ENCODE data around the gene OLA1.

Gene OLA1

DNA sequence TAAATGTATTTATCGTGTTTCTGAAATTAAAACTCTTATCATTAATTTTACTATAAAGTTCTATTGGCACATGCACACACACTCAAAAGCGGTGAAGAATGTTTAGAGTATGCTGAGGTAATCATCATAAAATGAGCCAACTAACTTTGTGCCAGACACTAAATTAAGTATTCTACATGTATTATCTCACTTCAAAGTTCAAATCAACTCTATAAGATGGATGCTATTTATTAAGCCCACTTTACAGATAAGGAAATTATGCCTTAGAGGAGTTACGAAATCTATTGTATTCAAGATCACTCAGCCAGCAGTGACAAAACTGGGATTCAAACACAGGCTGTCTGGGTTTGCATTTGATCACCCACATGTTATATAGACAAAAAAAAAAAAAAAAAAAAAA, 24.9 kb downstream of the OLA1 start:
- DNase-seq: no peak

- DNase-seq: no peak
Observed at GRCh38 chr2:174222154-174222553, 26.2 kb downstream of the OLA1 start.

- DNase-seq: no peak
Observed at GRCh38 chr2:174219321-174219720, 29.0 kb downstream of the OLA1 start.

- no peak for DNase-seq
Observed at GRCh38 chr2:174218773-174219172, 29.6 kb downstream of the OLA1 start.

- DNase-seq: no peak
Observed at GRCh38 chr2:174217869-174218268, 30.5 kb downstream of the OLA1 start.

- no peak for DNase-seq
Observed at GRCh38 chr2:174211954-174212353, 36.4 kb downstream of the OLA1 start.

GRCh38 chr2:174210862-174211261, 37.5 kb downstream of the OLA1 start:
- DNase-seq: no peak

GRCh38 chr2:174209325-174209724, 39.0 kb downstream of the OLA1 start:
- no peak for DNase-seq

GRCh38 chr2:174208026-174208425, 40.3 kb downstream of the OLA1 start:
- DNase-seq: no peak

GRCh38 chr2:174205562-174205961, 42.8 kb downstream of the OLA1 start:
- DNase-seq: no peak

DNA sequence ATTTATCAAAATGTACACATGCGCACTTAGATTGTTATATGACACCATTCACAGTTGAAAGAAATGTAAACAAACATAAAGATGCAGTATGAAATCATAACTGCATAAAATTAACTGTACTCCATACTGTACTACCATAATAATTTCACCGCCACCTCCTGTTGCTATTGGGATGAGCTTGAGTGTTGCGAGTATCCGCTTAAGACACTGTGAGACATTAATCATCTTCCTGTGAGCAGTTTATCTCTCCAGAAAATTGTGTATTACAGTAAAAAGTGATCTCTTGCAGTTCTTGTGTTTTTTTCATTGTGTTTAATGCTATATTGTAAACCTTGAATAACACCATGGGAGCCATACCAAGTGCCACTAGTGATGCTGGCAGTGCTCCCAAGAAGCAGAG, 46.1 kb downstream of the OLA1 start:
- no peak for DNase-seq

- no peak for DNase-seq
Observed at GRCh38 chr2:174198846-174199564, 49.3 kb downstream of the OLA1 start.

GRCh38 chr2:174195253-174195652, 53.1 kb downstream of the OLA1 start:
- no peak for DNase-seq

GRCh38 chr2:174193737-174194136, 54.6 kb downstream of the OLA1 start:
- DNase-seq: no peak

- no peak for DNase-seq
Observed at GRCh38 chr2:174192664-174193063, 55.7 kb downstream of the OLA1 start.

GRCh38 chr2:174191342-174192074, 56.8 kb downstream of the OLA1 start:
- DNase-seq: no peak

DNA sequence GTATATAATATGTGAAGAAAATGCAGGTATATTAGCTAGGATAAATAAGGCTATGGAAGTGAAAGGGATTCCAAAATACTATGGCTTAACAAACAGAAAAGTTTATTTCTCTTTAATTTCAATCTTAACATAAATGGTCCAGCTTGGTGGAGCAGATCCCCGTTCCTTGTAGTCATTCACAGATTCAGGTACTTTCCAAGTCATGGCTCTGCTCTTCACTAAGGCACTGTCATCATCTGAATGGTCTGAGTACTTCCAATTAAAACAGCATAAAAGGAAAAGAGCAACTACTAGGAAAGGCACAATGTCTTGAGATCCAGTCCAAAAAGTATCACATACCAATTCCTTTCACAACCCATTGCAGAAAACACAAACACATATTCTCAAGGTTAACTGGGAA, 63.4 kb downstream of the OLA1 start:
- no peak for DNase-seq

DNA sequence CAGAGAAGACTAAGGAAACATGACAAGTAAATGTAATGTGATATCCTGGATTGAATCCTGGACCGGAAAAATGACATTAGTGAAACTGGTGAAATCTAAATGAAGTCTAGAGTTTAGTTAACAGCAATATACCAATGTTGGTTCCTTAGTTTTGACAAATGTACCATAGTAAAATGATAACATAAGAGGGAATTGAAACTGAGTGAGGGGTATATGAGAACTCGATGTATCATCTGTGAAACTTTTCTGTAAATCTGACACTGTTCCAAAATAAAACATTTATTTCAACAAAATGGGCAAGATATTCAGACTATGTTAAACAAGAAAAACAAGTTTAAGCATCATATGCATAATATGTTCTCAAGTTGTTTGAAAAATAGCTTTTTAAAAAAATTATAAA, 63.8 kb downstream of the OLA1 start:
- no peak for DNase-seq

DNA sequence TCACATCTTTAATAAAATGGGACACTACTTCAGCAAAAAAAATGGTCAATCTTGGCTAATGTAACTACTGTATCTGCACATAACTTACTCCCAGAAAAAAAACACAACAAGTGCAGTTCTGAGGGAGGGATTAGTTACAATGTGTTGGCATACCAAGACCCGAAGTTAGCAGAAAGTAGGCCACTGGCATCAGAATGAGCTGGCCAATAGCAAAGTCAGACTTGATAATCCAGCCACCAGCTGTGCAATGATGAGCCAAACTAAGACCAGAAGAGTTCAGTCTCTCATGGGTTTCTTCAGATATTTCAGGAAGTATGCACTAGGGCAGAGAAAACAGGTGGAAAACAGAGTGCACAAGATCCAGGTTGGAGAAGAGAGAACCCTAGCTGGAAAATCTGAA, 65.3 kb downstream of the OLA1 start:
- DNase-seq: no peak

DNA sequence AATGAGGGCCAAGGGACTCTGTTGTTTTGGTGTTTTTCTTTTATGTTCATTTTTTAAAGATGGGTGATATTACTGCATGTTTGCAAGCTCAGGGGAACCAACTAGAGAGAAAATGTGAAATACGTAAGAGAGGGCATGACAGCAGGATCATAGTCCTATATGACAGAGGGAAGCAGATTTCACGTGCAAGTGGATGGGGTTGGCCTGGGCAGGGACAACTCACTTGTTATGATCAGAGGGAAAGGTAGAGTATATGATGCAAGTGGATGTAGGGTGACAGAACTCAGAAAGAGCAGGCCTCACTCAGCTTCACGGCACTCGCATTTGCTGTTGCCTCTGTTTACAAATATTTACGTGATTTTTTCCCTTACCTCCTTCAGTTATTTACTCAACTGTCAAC, 67.0 kb downstream of the OLA1 start:
- no peak for DNase-seq

DNA sequence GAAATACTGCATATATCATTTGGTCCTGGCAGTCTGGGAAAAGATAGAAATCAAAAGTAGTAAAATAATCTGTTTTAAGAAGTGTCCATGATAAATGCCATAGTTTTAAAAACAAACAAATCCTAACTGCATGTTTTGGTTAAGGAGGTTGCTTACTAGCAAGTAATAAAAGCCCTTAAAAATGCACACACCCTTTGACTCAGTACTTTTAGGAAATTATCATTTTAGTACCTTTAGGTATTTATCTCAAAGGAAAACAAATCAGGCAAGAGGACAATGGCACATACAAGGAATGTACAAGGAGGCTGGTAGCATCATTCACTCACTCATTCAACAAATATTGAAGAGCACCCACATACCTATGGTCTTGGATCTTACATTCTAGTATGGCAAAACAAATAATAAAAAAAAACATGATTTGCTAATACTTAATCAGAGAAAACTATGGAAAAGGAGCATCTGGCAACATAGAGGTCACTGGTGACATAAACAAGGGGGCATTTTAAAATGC, 67.6 kb downstream of the OLA1 start:
- DNase-seq: no peak

GRCh38 chr2:174180165-174180724, 68.1 kb downstream of the OLA1 start:
- no peak for DNase-seq

- no peak for DNase-seq
Observed at GRCh38 chr2:174177316-174177890, 70.9 kb downstream of the OLA1 start.

DNA sequence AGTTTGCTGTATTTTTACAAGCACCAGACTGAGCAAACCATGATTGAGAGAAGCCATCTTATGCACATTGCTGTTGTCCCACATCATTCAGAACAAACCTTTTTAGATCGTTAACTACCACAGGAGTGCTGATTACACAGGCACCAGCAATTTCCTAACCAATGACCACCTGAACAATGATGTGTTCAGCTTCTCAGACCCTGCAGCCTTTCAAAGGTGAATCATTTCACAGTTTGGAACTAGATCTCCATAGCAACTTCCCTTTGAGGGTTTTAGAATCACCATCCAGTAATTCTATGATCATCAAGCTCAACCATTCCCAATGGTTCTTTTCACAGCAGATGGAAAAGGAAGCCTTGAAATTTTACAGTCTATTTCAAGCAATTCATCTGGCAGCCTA, 71.4 kb downstream of the OLA1 start:
- no peak for DNase-seq
